Astrocyte of the spinal cord (primary cell): Measurements from ENCODE around the gene PAGE1.

ENCODE experiments used
- DNase-seq: peaks from one replicate; pipeline ENCODE4 v3.0.0; 2011; ENCODE audit warnings: low read depth, low spot score
- H3K4me3 ChIP-seq: 2 replicates; pipeline ENCODE4 v1.5.1; 2011; ENCODE audit warnings: low read depth, mild to moderate bottlenecking, low read length, moderate library complexity
- CTCF ChIP-seq: IDR thresholded peaks from 2 replicates; pipeline ENCODE4 v1.5.1; 2012; ENCODE audit warnings: low read depth, mild to moderate bottlenecking, low read length, inconsistent platforms
- in situ Hi-C: cut with HindIII; loops from 2 replicates; pipeline ENCODE4 v1.10.0; 2017; ENCODE audit warnings: low sequenced_read_pairs

Gene PAGE1

DNA sequence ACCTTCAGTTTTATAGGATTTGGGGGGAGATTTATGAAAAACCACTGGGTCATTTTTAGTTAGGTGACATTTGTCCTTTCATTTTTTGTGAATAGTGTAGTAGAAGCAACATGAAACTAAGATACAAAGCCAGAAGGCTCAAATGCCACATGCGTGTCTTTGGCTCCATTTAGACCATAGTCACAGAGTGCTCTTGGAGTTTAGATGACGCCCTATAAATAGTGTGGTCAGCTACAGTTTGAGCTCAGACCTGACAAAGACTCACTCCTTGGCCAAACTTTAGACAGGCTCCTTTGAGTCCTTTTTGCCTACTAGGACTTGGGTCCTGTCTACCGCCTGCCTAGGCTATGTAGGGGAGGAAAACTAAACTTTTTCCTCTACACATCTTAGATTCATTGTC, 16.8 kb upstream of the PAGE1 start:
- in situ Hi-C loops = no loop called here
- no peak for DNase-seq
- no peak overlapping the region for H3K4me3 ChIP-seq
- TF ChIP-seq CTCF = no peak

GRCh38 chrX:49710744-49711319, 15.0 kb upstream of the PAGE1 start:
- no peak for TF ChIP-seq CTCF
- no peak overlapping the region for H3K4me3 ChIP-seq
- DNase-seq = no peak
- in situ Hi-C loops = no loop called here

GRCh38 chrX:49704691-49705404, 9.1 kb upstream of the PAGE1 start:
- no peak for TF ChIP-seq CTCF
- in situ Hi-C loops = no loop called here
- no peak for DNase-seq
- H3K4me3 ChIP-seq = no peak overlapping the region

DNA sequence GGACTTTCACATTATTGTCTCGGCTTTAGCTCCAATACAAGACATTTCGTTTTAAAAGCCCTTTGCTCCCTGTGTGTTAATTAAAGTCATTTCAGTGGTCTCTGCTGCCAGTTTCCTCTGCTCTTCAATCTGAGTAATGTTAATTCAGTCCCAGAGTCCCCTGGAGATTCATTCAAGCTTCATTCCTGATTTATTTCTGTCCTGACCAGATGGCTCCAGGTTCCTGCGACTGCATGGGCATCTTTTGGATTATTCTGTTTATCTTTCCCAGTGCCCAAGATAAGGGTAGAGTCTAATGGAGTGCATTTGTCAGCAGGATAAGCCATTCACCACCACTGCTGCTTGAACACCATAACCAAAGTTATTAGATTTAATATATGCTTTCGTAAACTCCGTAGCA, 6.1 kb upstream of the PAGE1 start:
- no peak for DNase-seq
- in situ Hi-C loops = no loop called here
- H3K4me3 ChIP-seq = no peak overlapping the region
- TF ChIP-seq CTCF = no peak

GRCh38 chrX:49701323-49701722, 5.5 kb upstream of the PAGE1 start:
- no peak for TF ChIP-seq CTCF
- H3K4me3 ChIP-seq = no peak overlapping the region
- in situ Hi-C loops = no loop called here
- no peak for DNase-seq

- in situ Hi-C loops = no loop called here
- TF ChIP-seq CTCF = no peak
- no peak overlapping the region for H3K4me3 ChIP-seq
- DNase-seq = no peak
Observed at GRCh38 chrX:49675075-49675719, 20.6 kb downstream of the PAGE1 start.
